GM19240 (cell line): ENCODE results near the gene LGI4.
"Not testable (repeated sequence)": the region's sequence is repeated elsewhere in the genome, so short reads cannot be mapped to it uniquely, and the experiment has no call there.

Experiments
- DNase-seq: peaks from one replicate; pipeline ENCODE4 v3.0.0; 2011; ENCODE audit warnings: low spot score; ENCODE audit not compliant: insufficient read length

Gene LGI4

DNA sequence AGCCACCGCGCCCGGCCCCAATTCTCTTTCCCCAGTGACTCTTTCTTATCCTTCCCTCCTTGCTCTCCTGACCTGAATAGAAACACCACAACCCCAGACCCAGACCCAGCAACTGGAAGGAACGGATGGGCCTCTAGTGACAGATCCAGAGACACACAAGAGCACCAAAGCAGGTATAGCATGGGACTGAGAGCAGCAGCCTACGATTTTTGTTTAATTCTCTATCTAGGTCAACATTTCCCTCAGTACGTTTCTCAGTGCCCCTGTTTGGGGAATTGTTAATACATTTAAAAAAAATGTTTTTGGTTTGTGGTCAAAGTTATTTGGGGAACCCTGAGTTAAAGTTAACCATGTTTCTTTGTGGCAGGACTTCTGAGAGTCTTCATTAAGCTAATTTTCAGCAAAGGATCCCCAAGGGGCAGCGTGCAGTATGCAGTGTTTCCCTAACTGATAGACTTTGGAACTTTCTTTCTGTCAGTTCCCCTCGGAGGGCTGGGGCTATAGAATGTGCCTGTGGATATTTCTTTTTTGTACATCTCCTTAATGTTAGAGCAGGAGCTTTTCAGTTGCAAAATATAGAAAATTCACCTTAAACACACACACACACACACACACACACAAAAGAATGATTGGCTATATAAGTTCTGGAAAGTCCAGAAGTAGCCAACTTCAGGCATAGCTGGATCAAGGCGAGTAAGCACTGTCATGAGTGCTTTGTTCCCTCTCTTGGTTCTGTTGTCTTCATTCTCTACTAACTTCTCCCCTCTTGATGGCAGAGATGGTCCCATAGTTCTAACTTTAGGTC lies 26.0 kb upstream of the LGI4 start:
- no peak for DNase-seq

DNA sequence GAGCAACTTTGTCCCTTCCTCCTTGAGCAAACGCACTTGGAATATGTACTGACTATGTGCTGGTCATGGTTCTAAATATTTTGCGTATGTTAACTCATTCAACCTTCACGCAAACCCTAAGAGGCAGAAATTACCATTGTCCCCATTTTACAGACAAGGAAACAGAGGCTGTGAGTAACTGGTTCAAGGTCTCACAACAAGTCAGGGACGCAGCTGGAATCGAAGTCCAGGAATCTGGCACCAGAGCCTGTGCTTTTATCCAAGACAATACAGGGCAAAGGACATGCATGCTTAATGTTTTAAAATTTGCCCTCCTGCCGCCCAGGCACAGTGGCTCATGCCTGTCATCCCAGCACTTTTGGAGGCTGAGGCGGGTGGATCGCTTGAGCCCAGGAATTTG lies 24.7 kb upstream of the LGI4 start:
- DNase-seq: no peak

DNA sequence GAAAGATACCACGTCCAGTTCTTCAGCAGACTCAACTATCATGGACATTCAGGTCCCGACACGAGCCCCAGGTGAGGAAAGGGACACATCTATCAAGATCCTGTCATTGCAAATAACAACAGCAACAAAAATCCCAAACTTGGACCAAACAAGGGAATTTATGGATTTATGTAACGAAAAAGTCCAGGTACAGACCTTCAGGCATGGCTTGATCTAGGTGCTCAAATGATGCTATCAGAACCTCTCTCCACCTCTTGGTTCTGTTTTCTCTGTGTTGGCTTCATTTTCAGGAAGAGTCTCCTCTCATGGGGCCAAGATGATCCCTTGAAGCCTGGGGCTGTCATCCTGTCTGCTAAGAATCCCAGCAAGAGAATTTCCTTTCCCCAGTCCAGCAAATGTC lies 22.6 kb upstream of the LGI4 start:
- DNase-seq: no peak

DNA sequence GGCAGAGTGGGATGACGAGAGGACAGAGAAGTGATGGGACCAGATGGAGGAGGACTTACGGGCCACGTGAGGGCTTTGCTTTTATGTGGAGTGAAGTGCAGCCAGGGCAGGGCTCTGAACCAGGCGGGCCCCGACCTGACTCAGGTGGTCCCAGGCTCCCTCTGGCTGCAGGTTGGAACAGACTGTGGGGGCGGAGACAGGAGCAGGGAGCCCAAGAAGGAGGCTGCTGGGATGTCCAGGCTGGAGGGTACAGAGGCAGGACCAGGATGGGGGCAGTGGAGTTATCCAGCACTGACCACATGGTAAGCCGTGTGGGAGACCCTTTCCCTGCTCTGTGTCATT lies 21.8 kb upstream of the LGI4 start:
- no peak for DNase-seq

DNA sequence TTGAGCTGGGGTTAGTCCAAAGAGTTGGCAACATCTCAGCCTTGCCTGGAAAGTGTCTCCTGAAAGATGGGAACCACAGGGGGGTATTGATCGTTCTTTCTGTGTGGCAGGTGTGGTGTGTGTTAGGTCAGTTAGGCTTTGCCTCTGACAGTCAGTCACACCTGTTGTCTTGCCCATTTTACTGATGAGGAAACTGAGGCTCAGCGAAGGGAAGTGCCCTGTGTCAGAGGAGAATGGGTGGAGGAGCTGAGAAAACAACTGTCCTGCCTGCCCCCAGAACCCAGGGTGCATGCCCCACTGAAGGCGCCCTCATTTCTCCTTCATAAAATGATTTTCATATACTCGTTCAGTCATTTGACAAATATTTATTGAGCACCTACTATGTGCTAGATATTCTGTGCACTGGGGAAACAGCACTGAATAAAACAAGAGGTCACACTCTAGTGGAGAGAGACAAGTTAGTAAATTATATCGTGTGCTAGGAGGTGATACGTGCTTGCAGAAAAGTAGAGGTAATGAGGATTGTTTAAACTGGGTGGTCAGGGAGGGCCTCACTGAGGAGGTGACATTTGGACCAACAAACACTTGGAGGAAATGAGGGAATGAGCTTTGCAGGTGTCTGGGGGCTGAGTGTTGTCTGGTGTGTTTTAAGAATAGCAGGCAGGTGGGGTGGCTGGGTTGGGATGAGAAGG lies 21.3 kb upstream of the LGI4 start:
- no peak for DNase-seq

DNA sequence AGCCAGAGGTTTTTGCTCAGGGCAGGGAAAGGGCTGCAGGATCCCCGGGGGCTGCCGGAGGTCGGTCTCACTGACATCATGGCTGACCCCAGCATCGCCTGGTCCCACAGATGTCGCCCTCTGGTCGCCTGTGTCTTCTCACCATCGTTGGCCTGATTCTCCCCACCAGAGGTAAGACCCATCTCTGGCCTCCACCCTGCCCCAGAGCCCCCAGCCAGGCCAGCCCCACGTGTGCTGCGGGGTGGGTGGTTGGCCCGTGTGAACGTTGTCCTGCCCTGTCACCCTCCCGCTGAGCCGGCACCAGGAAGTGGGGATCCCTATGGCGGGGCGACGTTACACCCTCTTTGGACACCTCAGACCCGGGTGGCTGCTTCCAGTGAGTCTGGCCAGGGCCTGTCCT lies 20.6 kb upstream of the LGI4 start:
- DNase-seq: no peak

DNA sequence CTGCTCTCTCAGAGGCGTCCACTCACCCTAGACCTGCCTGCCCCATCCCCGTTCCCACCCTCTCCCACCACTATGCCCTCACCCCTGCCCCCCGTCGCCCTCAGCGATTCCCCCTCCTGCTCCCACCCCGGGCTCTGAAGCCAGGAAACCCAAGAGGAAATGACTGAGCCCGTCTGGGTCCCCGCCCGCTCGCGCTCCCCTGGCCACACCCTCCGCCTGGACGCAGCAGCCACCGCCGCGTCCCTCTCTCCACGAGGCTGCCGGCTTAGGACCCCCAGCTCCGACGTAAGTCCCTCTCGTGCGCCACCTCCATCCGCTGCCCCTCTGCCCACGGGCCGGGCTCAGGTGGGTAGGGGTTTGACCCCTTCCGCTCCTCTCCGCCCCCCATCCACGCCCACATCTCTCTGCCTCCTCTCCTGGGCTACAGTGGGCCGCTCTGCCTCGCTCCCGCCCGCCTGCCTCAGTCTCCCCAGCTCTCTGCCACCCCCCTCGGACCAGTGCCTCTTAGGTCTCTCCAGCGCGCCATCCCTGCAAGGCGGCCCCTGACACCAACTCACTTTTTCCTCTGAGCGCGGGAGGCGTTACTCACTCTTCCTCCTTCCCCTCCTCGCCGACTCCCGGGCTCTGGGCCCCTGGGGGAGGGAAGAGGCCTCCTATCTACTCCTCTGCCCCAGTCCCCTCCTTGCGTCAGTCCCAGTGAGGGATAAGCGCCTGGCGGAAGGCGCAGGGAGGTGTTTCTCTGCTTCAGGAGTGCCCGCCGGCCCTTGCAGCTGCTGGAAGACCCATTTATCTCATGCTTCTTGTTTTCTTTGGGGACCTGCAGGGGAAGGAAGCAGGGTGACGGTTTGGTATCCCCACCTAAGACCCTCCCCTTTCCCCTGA lies 19.9 kb upstream of the LGI4 start, which contains the start of gene FXYD5:
Gene FXYD5 (plus strand): TSS at position 211 of the 882 bp plus-strand sequence. CDS start 816 bp downstream, outside the sequence.
- no peak for DNase-seq

DNA sequence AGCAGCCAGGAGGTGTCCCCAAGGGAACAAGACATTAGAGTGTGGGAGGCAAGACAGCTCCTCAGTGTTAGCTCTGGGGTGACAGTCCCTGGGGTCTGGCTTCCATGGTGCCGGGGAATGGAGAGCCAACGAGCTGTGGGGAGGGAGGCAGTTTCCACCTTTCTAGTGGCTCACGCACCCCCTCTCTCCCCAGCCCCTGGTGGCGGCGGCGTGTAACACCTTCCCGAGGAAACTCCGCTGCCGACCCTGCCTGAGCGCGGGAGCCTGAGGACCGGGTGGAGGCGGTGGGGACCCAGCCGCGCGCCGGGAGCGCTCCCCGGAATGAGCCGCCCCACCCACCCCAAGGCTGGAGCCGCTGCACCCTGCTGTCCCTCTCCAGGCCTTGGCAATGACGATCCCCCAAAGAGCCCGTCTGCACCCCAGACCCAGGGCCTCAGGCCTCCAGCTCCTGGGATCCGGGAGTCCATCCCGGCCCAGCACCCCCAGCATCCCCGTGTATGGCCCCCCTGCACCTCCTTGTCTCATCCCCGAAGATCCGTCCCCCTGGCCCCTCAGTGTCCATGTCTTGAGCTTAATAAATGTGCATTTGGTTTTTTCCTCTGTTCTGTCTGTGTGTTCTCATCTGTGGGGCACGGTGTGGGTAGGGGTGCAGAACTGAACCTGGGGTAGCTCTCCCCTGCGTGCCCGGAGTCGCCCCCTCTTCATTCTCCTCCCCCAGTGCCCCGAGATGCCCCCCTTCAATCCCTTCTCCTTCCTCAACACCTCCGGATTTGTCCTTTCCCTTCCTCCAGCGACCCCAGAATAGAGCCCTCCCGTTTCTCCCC lies 19.1 kb upstream of the LGI4 start:
- DNase-seq: peak; percentile 57

DNA sequence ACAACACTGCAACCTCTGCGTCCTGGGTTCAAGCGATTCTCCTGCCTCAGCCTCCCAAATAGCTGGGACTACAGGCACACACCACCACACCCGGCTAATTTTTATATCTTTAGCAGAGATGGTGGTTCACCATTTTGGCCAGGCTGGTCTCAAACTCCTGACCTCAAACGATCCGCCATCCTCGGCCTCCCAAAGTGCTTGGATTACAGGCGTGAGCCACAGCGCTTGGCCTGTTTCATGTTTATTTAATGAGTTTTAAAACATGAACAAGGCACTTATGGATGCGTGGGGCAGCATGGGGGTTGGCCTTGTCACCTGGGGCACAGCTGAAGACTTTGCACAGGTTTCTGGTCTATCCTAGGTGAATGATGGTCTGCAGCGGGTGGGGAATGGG lies 18.3 kb upstream of the LGI4 start:
- not testable (repeated sequence) for DNase-seq

DNA sequence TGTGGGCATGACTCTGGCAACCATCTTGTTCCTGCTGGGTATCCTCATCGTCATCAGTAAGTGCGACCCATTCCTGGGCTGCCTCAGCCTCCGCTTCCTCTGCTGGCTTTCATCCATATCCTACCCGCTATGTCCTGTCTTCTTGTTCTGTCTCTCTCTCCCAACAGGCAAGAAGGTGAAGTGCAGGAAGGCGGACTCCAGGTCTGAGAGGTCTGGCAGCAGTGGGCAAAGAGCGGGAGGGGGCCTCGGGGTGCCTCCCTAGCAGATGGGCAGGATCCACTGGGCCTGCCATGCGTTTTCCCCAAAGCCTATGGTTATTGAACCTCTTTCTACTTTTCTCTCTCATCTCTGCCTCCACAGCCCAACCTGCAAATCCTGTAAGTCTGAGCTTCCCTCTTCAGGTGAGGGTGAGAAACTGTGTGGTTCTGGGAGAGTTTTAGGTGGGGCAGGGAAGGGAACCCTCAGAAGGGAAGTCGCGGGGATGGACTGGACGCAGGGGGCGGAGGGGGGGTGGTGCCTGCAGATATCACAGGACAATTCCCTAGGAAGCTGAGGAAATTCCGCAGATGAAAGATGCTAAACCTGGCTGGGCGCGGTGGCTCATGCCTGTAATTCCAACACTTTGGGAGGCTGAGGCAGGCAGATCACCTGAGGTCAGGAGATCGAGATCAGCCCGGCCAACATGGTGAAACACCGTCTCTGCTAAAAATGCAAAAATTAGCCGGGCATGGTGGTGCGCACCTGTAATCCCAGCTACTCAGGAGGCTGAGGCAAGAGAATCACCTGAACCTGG lies 16.6 kb upstream of the LGI4 start:
- no peak for DNase-seq

DNA sequence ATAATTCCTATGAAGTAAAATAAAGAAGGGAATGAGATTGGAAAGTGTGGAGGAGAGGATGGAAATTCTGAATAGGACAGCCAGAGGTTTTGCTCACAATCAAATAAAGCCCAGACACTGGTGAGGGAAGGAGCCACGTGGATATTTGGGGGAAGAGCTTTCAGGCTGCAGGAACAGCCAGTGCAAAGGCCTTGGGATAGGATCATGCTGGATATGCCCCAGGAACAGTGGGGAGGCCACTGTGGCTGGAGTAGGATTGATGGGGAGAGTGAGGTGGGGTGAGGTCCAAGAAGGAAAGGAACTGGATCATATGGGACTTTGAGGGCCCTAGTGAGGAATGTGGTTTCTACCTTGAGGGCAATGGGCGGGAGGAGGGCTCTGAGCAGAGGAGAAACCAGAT lies 15.6 kb upstream of the LGI4 start:
- DNase-seq: no peak

DNA sequence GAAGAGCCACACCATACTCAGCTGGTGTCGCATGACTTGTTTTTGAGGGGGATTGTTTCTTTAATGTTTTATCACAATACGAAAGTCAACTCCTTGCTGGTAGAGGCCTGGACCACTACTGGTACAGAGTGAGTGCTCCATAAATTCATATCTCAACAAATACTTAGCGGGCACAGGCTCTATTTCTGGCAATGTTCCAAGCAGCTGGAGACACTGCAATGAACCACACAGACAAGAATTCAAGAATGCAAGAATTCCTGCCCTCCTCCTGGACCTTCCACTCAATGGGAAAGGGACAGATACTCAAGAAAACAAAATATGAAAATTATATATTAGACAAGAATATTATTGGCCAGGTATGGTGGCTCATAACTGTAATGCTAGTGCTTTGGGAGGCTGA lies 14.6 kb upstream of the LGI4 start:
- DNase-seq: no peak

DNA sequence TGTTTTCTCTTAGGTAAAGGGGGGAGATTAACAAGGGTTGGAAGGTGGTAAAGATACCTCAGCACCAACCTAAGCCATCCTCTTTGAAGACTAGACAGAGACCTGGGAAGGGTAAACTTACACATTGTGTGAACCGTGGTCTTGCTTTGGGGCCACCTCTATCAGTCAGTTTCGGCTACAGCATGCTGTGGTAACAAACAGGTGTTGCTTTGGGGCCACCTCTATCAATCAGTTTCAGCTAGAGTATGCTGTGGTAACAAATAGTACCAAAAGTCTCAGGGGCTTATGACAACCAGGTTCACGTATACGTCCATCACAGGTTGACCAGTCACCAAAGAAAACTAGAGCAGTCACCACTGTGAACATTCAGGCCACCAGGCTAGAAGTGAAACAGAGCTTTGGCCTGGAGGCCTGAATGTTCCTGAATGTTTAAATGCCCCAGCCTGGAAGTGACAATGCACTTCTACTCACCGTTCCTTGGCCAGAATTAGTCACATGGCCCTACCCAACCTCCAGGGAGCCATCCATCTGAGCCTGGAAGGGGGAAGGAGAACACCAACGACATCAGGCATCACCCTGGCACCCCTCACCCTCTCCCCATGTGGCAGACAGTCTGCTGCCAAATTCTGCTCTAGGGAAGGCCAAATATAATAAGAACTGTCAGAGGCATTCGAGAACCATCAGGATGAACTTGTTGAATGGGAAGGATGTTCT lies 12.0 kb upstream of the LGI4 start:
- DNase-seq: no peak

DNA sequence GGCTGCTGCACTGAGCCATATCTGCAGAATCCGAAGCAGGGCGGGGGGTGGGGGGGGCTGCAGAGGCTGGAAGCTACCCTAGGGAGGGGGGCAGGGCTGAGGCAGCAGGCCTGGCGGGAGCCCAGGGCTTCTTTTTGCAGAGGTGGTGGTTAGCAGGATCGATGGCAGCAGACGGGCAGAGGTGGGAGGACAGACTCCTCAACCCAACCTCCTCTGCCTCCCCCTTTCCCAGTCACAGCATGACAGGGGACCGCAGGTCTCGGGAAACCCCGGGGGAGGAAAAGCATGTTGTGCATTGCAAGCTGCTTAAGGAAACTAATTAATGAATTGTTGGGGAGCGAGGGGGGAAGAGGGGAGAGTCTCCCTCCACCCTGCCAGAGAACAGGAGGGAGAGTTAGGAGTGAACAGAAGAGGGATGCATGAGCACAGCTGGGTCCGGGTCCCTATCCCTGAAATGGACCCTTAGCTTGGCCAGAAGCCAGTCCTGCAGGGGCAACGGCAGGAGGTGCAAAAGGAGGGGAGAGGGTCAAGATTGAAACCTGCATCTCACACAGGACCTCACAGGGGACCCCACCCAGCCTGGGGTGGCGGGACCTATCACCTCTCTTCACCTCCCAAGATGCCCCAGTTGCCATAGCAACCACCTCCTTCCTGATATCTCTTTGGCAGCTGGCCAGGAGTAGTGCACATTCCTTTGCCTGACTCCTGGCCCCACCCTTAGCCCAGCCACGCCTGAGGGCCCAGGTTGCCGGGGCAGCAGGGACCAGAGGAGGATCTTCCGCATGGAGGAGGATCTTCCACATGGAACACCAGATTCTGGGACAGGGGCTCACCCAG lies 10.0 kb upstream of the LGI4 start:
- DNase-seq: no peak

DNA sequence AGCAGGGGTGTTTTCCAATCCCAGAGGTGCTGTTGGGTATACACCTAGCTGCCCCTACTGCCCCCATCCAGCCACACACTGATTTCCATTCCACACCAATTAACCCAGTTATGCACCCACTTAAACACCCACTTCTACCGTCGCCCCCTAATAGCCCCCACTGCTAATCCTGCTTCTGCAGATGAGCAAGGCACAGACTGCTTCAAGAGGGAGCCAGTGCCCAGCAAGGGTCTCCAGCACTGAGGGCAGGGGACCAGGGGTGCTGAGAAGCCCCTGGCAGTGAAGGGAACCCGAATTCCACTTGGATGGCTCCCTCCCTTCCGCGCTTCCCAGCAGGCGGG lies 9.4 kb upstream of the LGI4 start:
- no peak for DNase-seq

DNA sequence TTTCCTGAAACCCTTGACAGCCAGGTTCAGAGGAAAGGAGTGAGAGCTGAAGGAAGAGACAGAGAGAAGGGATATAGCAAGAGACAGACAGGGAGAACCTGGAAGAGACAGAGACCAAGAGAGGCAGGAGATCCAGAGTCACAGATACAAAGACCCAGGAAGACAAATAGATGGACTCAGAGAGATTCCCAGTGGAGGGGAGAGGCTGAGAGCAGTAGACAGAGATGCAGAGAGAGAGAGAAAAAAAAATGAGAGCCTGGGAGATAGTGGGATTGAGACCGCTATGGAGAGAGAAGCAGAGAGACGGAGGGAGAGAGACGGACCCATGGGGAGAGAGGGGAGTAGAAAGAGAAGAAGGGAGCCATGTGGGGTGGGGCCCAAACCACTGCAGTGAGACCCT lies 9.0 kb upstream of the LGI4 start:
- DNase-seq: no peak

DNA sequence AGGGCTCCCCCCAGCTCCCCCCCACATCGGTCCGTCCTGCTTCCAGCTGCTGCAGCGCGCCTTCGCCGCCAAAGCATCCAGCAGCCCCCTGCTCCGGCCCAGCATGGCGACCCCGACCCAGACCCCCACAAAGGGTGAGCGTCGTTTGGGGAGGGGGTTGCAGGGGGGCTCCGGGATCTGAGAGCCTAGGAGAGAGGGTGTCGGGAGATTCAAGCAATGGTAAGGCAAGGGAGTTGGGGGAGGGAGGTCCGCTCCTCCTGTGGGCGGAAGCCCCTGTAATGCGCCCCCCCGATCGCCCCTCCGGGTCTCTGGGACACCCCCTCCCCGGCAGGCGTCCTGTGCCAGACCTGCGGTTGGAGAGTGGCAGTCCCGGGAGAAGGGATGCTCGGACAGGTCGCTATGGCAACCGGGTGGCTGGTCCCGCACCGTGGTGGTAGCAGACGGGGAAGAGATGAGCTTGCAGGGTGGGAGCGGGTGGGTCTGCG lies 8.4 kb upstream of the LGI4 start, which contains the start of gene FXYD7:
Gene FXYD7 (plus strand): TSS at position 25 of the 485 bp plus-strand sequence. CDS start 79 bp downstream, at position 104.
- no peak for DNase-seq

DNA sequence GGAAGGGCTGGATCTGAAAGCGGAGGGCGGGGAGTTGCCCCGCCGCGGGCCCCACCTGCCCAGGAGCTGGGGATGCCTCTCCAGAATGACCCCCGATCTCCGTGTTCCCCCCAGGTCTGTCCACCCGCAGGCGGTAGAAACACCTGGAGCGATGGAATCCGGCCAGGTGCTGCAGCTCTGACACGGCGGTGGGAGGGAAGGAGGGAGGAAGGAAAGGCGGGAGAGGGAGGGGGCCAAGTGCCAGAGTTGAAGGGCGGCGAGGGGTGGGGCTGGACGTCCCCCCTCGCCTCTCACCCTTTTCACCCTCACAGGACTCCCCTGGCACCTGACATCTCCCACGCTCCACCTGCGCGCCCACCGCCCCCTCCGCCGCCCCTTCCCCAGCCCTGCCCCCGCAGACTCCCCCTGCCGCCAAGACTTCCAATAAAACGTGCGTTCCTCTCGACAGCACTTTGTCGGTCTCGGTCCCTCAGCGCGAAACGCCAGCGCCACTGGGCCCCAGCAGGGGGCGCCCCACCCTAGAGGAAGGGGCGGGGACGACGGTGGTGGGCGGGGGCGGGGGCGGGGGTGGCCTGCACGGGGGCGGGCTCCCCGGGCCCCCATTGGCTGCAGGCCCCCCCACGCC lies 7.9 kb upstream of the LGI4 start:
- no peak for DNase-seq
